ENCODE results near the gene PIP5K1B. TPM values are rescaled to one million over a fixed set of nuclear protein-coding genes. Genes with fewer than 3 reads are reported as not detected.
A peak's percentile ranks its signal among the peaks of the same experiment; 100 is the strongest.

The PIP5K1B gene
- total RNA-seq, 4 donors from 2014 or later, result 1.2 to 2.6 (median 2.0) TPM

DNA sequence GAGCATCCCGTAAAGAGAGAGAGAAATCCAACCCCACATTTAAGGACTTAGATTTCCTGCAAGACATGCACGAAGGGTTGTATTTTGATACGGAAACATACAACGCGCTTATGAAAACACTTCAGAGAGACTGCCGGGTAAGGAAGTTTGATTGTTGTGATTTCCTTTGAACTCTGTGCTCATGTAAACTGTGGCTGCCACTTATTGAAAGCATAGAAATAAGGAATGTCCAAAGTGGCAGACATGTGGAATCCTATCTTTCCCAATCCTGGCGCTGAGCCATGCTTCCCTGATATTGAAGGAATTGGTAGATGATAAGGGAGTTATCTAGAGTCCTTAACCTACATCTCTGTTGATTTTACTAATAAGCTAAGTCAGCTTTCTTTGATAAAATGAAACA lies 189.5 kb downstream of the PIP5K1B start:
- H3K36me3 ChIP-seq, result no peaks in the 10 kb centered on the region
- H3K27ac ChIP-seq, result no peak overlapping the region
- TF ChIP-seq, protein P1, sequence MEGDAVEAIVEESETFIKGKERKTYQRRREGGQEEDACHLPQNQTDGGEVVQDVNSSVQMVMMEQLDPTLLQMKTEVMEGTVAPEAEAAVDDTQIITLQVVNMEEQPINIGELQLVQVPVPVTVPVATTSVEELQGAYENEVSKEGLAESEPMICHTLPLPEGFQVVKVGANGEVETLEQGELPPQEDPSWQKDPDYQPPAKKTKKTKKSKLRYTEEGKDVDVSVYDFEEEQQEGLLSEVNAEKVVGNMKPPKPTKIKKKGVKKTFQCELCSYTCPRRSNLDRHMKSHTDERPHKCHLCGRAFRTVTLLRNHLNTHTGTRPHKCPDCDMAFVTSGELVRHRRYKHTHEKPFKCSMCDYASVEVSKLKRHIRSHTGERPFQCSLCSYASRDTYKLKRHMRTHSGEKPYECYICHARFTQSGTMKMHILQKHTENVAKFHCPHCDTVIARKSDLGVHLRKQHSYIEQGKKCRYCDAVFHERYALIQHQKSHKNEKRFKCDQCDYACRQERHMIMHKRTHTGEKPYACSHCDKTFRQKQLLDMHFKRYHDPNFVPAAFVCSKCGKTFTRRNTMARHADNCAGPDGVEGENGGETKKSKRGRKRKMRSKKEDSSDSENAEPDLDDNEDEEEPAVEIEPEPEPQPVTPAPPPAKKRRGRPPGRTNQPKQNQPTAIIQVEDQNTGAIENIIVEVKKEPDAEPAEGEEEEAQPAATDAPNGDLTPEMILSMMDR (IDR thresholded peaks at IDR 0.05 in 4 of 5, conservative IDR thresholded peaks at IDR 0.05 in 1 of 5), result no peak
- TF ChIP-seq POLR2A (IDR thresholded peaks at IDR 0.05), result no peak
- H3K4me3 ChIP-seq, result no peak overlapping the region
- intact Hi-C loops (cut with DNase I; ENCODE audit: low total_unique reads), result no loop called here
- in situ Hi-C loops (cut with MboI; ENCODE audit: low sequenced_read_pairs in 4 of 4), result no loop called here
- H3K9me3 ChIP-seq, result no peaks in the 10 kb centered on the region
- ATAC-seq (no peak), DNase-seq (no peak)
- H3K4me1 ChIP-seq, result peaks cover 0 to 2% of the 10 kb centered on the region in 2 donors
- no peaks in the 10 kb centered on the region for H3K27me3 ChIP-seq

DNA sequence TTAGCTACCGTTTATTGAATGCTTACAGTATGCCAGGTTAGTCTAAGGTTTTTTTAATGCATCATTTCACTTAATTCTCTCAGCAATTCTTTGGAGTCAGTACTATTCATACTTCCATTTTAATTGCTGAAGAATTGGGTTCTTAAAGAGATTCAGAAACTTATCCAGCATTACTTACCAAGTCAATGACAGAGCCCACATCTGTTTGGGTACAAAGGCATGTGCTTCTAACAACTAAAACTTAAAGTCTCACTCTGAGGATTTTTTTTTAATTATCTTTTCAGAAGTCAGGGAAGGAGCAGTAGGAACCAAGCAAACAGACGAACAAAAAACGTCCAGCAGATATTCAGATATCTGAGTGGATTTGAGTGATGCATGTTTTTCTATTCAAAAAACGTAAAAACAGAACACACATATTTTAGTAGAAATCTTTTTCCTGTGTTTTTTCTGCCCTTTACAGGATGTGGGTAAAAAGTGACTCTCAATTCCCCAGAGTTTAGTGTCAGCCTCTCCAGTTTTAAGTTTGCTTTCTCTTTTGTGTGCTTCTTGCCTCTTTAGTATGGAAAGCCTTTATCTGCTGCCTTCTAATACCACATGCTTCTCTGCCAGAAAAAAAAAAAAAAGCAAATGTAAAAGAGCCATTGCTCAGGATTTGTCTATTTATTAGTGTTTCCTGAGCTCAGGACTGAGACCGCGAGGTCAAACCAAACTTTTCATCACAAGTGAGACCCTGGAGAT lies 190.9 kb downstream of the PIP5K1B start:
- Histone ChIP-seq H3K4me3 (no peak overlapping the region), H3K27me3 (no peaks in the 10 kb centered on the region), H3K27ac (peak overlapping the region in 1 of 4 donors; percentile 25), H3K9me3 (no peaks in the 10 kb centered on the region), H3K4me1 (peaks cover 0 to 2% of the 10 kb centered on the region in 2 donors), H3K36me3 (no peaks in the 10 kb centered on the region)
- no peak for DNase-seq
- intact Hi-C loops (cut with DNase I; ENCODE audit: low total_unique reads), result no loop called here
- TF ChIP-seq, protein P1 (IDR thresholded peaks at IDR 0.05 in 4 of 5, conservative IDR thresholded peaks at IDR 0.05 in 1 of 5), result no peak
- TF ChIP-seq POLR2A (IDR thresholded peaks at IDR 0.05), result no peak
- no peak for ATAC-seq
- in situ Hi-C loops (cut with MboI; ENCODE audit: low sequenced_read_pairs in 4 of 4), result no loop called here

DNA sequence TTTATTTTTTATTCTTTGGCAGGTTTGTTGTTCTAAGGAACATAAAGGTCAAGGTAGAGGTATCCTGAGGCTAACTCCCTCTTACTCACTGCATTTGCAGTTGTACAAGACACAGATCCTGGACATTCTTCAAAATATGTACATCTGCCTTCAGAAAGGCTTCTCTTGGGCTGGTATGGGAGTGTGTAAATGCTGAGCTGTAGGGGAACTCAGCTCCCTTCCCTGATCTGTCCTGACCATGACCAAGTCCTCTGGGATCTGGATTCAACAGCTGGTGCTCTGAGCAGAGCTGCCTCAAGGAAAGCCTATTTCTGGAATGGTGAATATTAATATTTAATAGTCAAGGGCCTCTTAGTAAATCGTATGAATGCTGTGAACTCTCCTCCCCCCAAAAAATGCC lies 191.4 kb downstream of the PIP5K1B start:
- no peaks in the 10 kb centered on the region for H3K9me3 ChIP-seq
- no peak overlapping the region for H3K4me3 ChIP-seq
- in situ Hi-C loops (cut with MboI; ENCODE audit: low sequenced_read_pairs in 4 of 4) (no loop called here), intact Hi-C loops (cut with DNase I; ENCODE audit: low total_unique reads) (no loop called here)
- H3K4me1 ChIP-seq, result peaks cover 0 to 2% of the 10 kb centered on the region in 2 donors
- no peak for DNase-seq
- no peaks in the 10 kb centered on the region for H3K27me3 ChIP-seq
- no peak for TF ChIP-seq POLR2A (IDR thresholded peaks at IDR 0.05)
- TF ChIP-seq, protein P1 (IDR thresholded peaks at IDR 0.05 in 4 of 5, conservative IDR thresholded peaks at IDR 0.05 in 1 of 5), result no peak
- H3K27ac ChIP-seq, result peak overlapping the region in 1 of 4 donors; percentile 25
- ATAC-seq, result peak in 1 of 2 donors; percentile 36
- no peaks in the 10 kb centered on the region for H3K36me3 ChIP-seq

DNA sequence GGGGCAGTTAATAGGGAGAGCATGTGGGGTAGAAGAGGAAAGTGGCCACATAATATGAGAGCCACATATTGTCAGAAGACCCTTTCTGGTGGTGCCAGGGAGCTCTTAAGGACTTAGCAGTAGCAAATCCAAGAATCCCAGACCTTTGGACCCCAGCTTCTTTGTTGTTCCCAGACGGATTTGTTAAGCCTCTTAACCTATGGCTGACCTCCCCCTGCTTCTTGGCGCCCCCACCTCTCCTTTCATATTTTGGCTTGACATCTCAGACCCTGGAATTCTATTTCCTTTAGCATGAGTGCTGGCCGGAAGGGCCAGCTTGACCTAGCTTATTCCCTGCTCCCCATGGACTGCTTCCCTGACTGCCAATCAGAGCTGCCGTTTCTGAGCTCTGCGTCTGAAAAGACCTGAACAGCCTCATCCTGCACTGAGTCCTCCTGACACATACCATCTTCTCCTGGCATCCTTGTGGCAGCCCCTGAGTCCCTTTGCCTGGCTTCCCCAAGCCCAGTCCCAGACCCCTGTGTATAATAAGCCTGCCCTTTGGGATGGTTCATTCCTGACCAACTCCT lies 192.6 kb downstream of the PIP5K1B start:
- in situ Hi-C loops (cut with MboI; ENCODE audit: low sequenced_read_pairs in 4 of 4), result no loop called here
- ATAC-seq (no peak), DNase-seq (no peak)
- no peak for TF ChIP-seq POLR2A (IDR thresholded peaks at IDR 0.05)
- TF ChIP-seq, protein P1 (IDR thresholded peaks at IDR 0.05 in 4 of 5, conservative IDR thresholded peaks at IDR 0.05 in 1 of 5), result no peak
- Histone ChIP-seq H3K36me3 (no peaks in the 10 kb centered on the region), H3K9me3 (no peaks in the 10 kb centered on the region), H3K4me3 (no peak overlapping the region), H3K27me3 (no peaks in the 10 kb centered on the region), H3K4me1 (peaks cover 0 to 2% of the 10 kb centered on the region in 2 donors), H3K27ac (no peak overlapping the region)
- intact Hi-C loops (cut with DNase I; ENCODE audit: low total_unique reads), result no loop called here
